Stimulated activated CD8-positive, alpha-beta memory T cell treated with anti-CD3 and anti-CD28 coated beads, Interleukin-15, amount 100 ng/mL, for 48 hours (primary cell): ENCODE measurements around the gene KCNE1.

ENCODE experiments used
- DNase-seq, 2 donors: peaks; one replicate each; pipeline ENCODE4 v3.0.0-alpha.2; 2020; ENCODE audit warnings: low read depth in 2 of 2

The KCNE1 gene

GRCh38 chr21:34536311-34536710 lies 24.3 kb upstream of the KCNE1 start:
- DNase-seq, result no peak

GRCh38 chr21:34535886-34536285 lies 23.9 kb upstream of the KCNE1 start:
- no peak for DNase-seq

GRCh38 chr21:34534522-34534921 lies 22.5 kb upstream of the KCNE1 start:
- peak in 1 of 2 donors; percentile 38 for DNase-seq

- no peak for DNase-seq
Observed at GRCh38 chr21:34533938-34534337, 21.9 kb upstream of the KCNE1 start.

- no peak for DNase-seq
Observed at GRCh38 chr21:34531399-34531798, 19.4 kb upstream of the KCNE1 start.

GRCh38 chr21:34530261-34530660 lies 18.3 kb upstream of the KCNE1 start:
- DNase-seq, result no peak

- no peak for DNase-seq
Observed at GRCh38 chr21:34528131-34528561, 16.1 kb upstream of the KCNE1 start.

GRCh38 chr21:34526618-34527290 lies 14.7 kb upstream of the KCNE1 start:
- no peak for DNase-seq

GRCh38 chr21:34526241-34526617 lies 14.2 kb upstream of the KCNE1 start:
- no peak for DNase-seq

- DNase-seq, result no peak
Observed at GRCh38 chr21:34524646-34525601, 12.9 kb upstream of the KCNE1 start.

GRCh38 chr21:34523019-34523555 lies 11.1 kb upstream of the KCNE1 start:
- DNase-seq, result no peak

GRCh38 chr21:34522284-34522683 lies 10.3 kb upstream of the KCNE1 start:
- no peak for DNase-seq

GRCh38 chr21:34521561-34521960 lies 9.6 kb upstream of the KCNE1 start:
- no peak for DNase-seq

- DNase-seq, result no peak
Observed at GRCh38 chr21:34520764-34521508, 8.9 kb upstream of the KCNE1 start.

- no peak for DNase-seq
Observed at GRCh38 chr21:34520281-34520680, 8.3 kb upstream of the KCNE1 start.

- DNase-seq, result no peak
Observed at GRCh38 chr21:34519694-34520093, 7.7 kb upstream of the KCNE1 start.

GRCh38 chr21:34519016-34519415 lies 7.0 kb upstream of the KCNE1 start:
- DNase-seq, result no peak

- DNase-seq, result no peak
Observed at GRCh38 chr21:34518301-34518700, 6.3 kb upstream of the KCNE1 start.

GRCh38 chr21:34517491-34518245 lies 5.7 kb upstream of the KCNE1 start:
- DNase-seq, result no peak

- no peak for DNase-seq
Observed at GRCh38 chr21:34517039-34517438, 5.0 kb upstream of the KCNE1 start.

GRCh38 chr21:34514576-34515115 lies 2.6 kb upstream of the KCNE1 start:
- DNase-seq, result no peak
